IMR-90 (cell line): Measurements from ENCODE around the gene GPC6. TPM values are rescaled to one million over a fixed set of nuclear protein-coding genes. Genes with fewer than 3 reads are reported as not detected.

Source experiments
- ATAC-seq: fragments of 200-7000 bp; cut with Tn5 transposase; 2 replicates; pipeline ENCODE4 v1.9.1; 2020; ENCODE audit warnings: low read depth, mild to moderate bottlenecking, moderate library complexity
- BruUV-seq: library from RNA; stranded (reverse); fragments of 400-500 nt; replicated peaks from 2 replicates; lab custom pipeline; 2021; lab: Mats Ljungman, UMichigan
- CTCF ChIA-PET: fragments of 300-600 bp; formaldehyde crosslinking; extraction: SDS; loops from one replicate; lab custom pipeline; 2021; ENCODE audit warnings: antibody characterized with exemption; lab: Yijun Ruan, JAX
- POLR2A ChIA-PET: fragments of 300-600 bp; sonication (Branson Sonifier 250); formaldehyde crosslinking; loops from one replicate; lab custom pipeline; 2022; ENCODE audit warnings: antibody characterized with exemption; ENCODE audit not compliant: unreplicated experiment; lab: Charles Lee
- DNase-seq: peaks from one replicate; pipeline ENCODE4 v3.0.0; 2013
- H2AFZ ChIP-seq: replicated peaks from 2 replicates; pipeline ENCODE3; 2013; ENCODE audit warnings: low read length, mild to moderate bottlenecking; ENCODE audit not compliant: poor library complexity
- H2AK5ac ChIP-seq: 2 replicates; pipeline ENCODE4 v1.6.1; 2013; ENCODE audit warnings: low read depth, low read length, inconsistent platforms
- H2AK9ac ChIP-seq: replicated peaks from 2 replicates; pipeline ENCODE3; 2013; ENCODE audit warnings: mild to moderate bottlenecking, low read depth, low read length, moderate library complexity; ENCODE audit not compliant: poor library complexity
- H2BK120ac ChIP-seq: 2 replicates; pipeline ENCODE4 v1.6.1; 2013; ENCODE audit warnings: low read depth, low read length, inconsistent platforms
- H2BK15ac ChIP-seq: 3 replicates; pipeline ENCODE4 v1.6.1; 2013; ENCODE audit warnings: low read depth, low read length, inconsistent platforms
- H2BK20ac ChIP-seq: 2 replicates; pipeline ENCODE4 v1.6.1; 2013; ENCODE audit warnings: low read depth, mild to moderate bottlenecking, inconsistent platforms, low read length, moderate library complexity
- H2BK5ac ChIP-seq: 2 replicates; pipeline ENCODE4 v1.6.1; 2013; ENCODE audit warnings: mild to moderate bottlenecking, low read depth, low read length, inconsistent platforms; ENCODE audit not compliant: poor library complexity, severe bottlenecking
- H3K14ac ChIP-seq: replicated peaks from 2 replicates; pipeline ENCODE4 v1.6.1; 2013; ENCODE audit warnings: low read depth, low read length, inconsistent platforms
- H3K18ac ChIP-seq: 2 replicates; pipeline ENCODE4 v1.6.1; 2013; ENCODE audit warnings: low read depth, low read length, control low read depth
- H3K23ac ChIP-seq: 2 replicates; pipeline ENCODE4 v1.6.1; 2013; ENCODE audit warnings: low read depth, low read length, inconsistent platforms
- H3K27ac ChIP-seq: 2 replicates; pipeline ENCODE4 v1.5.1; 2013; ENCODE audit warnings: mild to moderate bottlenecking, control low read depth, low read length; ENCODE audit not compliant: insufficient read depth
- H3K27me3 ChIP-seq: 2 replicates; pipeline ENCODE4 v1.6.1; 2013; ENCODE audit warnings: low read length; ENCODE audit not compliant: control insufficient read depth, insufficient read depth
- H3K36me3 ChIP-seq: 2 replicates; pipeline ENCODE4 v1.6.1; 2013; ENCODE audit warnings: low read length, mixed read lengths; ENCODE audit not compliant: control insufficient read depth, insufficient read depth
- H3K4ac ChIP-seq: 2 replicates; pipeline ENCODE4 v1.6.1; 2013; ENCODE audit warnings: low read depth, low read length, inconsistent platforms
- H3K4me1 ChIP-seq: 2 replicates; pipeline ENCODE4 v1.6.1; 2013; ENCODE audit warnings: low read length, mixed read lengths; ENCODE audit not compliant: control insufficient read depth, insufficient read depth
- H3K4me2 ChIP-seq: 2 replicates; pipeline ENCODE4 v1.6.1; 2013; ENCODE audit warnings: low read depth, mild to moderate bottlenecking, control low read depth, low read length, moderate library complexity
- H3K4me3 ChIP-seq: 2 replicates; pipeline ENCODE4 v1.5.1; 2013; ENCODE audit warnings: low read depth, mild to moderate bottlenecking, control low read depth, low read length, moderate library complexity; ENCODE audit not compliant: insufficient read depth
- H3K56ac ChIP-seq: 2 replicates; pipeline ENCODE4 v1.6.1; 2013; ENCODE audit warnings: low read length, inconsistent platforms; ENCODE audit not compliant: insufficient read depth; ENCODE audit errors: extremely low read depth
- H3K79me1 ChIP-seq, 2 experiments: 2 replicates each; pipeline ENCODE4 v1.6.1; 2013; ENCODE audit warnings: low read length in 2 of 2, inconsistent platforms in 1 of 2, low read depth in 1 of 2
- H3K9ac ChIP-seq: 2 replicates; pipeline ENCODE4 v1.6.1; 2013; ENCODE audit warnings: low read depth, low read length, control low read depth
- H3K9me1 ChIP-seq: 2 replicates; pipeline ENCODE4 v1.6.1; 2013; ENCODE audit warnings: low read length, inconsistent platforms; ENCODE audit not compliant: insufficient read depth
- H3K9me3 ChIP-seq: 2 replicates; pipeline ENCODE4 v1.6.1; 2013; ENCODE audit warnings: low read length; ENCODE audit not compliant: control insufficient read depth, insufficient read depth
- H4K20me1 ChIP-seq: 2 replicates; pipeline ENCODE4 v1.6.1; 2013; ENCODE audit warnings: low read length, inconsistent platforms; ENCODE audit not compliant: insufficient read depth
- H4K5ac ChIP-seq: 2 replicates; pipeline ENCODE4 v1.6.1; 2013; ENCODE audit warnings: mild to moderate bottlenecking, low read depth, low read length, control low read depth
- H4K8ac ChIP-seq, 2 experiments: 2 replicates each; pipeline ENCODE4 v1.6.1; 2013; ENCODE audit warnings: low read depth in 2 of 2, low read length in 2 of 2, control low read depth in 1 of 2, inconsistent platforms in 1 of 2
- H4K91ac ChIP-seq: 2 replicates; pipeline ENCODE4 v1.6.1; 2013; ENCODE audit warnings: low read depth, low read length, inconsistent platforms; ENCODE audit not compliant: insufficient read depth
- BHLHE40 ChIP-seq: fragments of 150-350 bp; IDR thresholded peaks from 2 replicates; pipeline ENCODE4 v1.6.1; 2016; ENCODE audit warnings: mild to moderate bottlenecking, low read depth, low read length
- CEBPB ChIP-seq: IDR thresholded peaks from 2 replicates; pipeline ENCODE4 v1.6.1; 2012; ENCODE audit warnings: low read depth, low read length, improper control_type of control experiment
- CHD1 ChIP-seq: IDR thresholded peaks from 2 replicates; pipeline ENCODE4 v1.6.1; 2012; ENCODE audit warnings: low read depth, low read length, improper control_type of control experiment
- CTCF ChIP-seq: conservative IDR thresholded peaks from 2 replicates; pipeline ENCODE4 v1.5.1; 2012; ENCODE audit warnings: mild to moderate bottlenecking, low read depth, low read length, improper control_type of control experiment
- ELK1 ChIP-seq: fragments of 150-350 bp; IDR thresholded peaks from 2 replicates; pipeline ENCODE4 v1.6.1; 2016; ENCODE audit warnings: low read depth, mild to moderate bottlenecking, low read length, moderate library complexity, borderline replicate concordance
- FOS ChIP-seq: fragments of 150-350 bp; IDR thresholded peaks from 2 replicates; pipeline ENCODE4 v1.6.1; 2016; ENCODE audit warnings: low read depth, low read length
- MAFK ChIP-seq: IDR thresholded peaks from 2 replicates; pipeline ENCODE4 v1.6.1; 2012; ENCODE audit warnings: low read depth, low read length, improper control_type of control experiment
- MAZ ChIP-seq: IDR thresholded peaks from 2 replicates; pipeline ENCODE4 v1.6.1; 2012; ENCODE audit warnings: low read depth, mild to moderate bottlenecking, low read length, improper control_type of control experiment, moderate library complexity, borderline replicate concordance
- MXI1 ChIP-seq: IDR thresholded peaks from 2 replicates; pipeline ENCODE4 v1.6.1; 2012; ENCODE audit warnings: low read depth, mild to moderate bottlenecking, low read length, moderate library complexity, borderline replicate concordance
- NFE2L2 ChIP-seq: fragments of 150-350 bp; IDR thresholded peaks from 2 replicates; pipeline ENCODE4 v1.6.1; 2016; ENCODE audit warnings: low read depth, mild to moderate bottlenecking, low read length
- POLR2A ChIP-seq: IDR thresholded peaks from 2 replicates; pipeline ENCODE4 v1.6.1; 2012; ENCODE audit warnings: mild to moderate bottlenecking, low read depth, low read length
- RAD21 ChIP-seq: IDR thresholded peaks from 2 replicates; pipeline ENCODE4 v1.6.1; 2012; ENCODE audit warnings: low read length, improper control_type of control experiment
- RCOR1 ChIP-seq: IDR thresholded peaks from 2 replicates; pipeline ENCODE4 v1.6.1; 2012; ENCODE audit warnings: mild to moderate bottlenecking, low read length, improper control_type of control experiment; ENCODE audit not compliant: insufficient replicate concordance
- RFX5 ChIP-seq: IDR thresholded peaks from 2 replicates; pipeline ENCODE4 v1.8.0; 2012; ENCODE audit warnings: low read depth, mild to moderate bottlenecking, low read length, moderate library complexity
- SMC3 ChIP-seq: fragments of 150-350 bp; IDR thresholded peaks from 2 replicates; pipeline ENCODE4 v1.6.1; 2016; ENCODE audit warnings: low read depth, mild to moderate bottlenecking, antibody characterized with exemption, low read length, moderate library complexity
- USF2 ChIP-seq: fragments of 150-350 bp; IDR thresholded peaks from 2 replicates; pipeline ENCODE4 v1.6.1; 2017; ENCODE audit warnings: mild to moderate bottlenecking, antibody characterized with exemption, low read length, low read depth
- dilution Hi-C: fragments of 300-500 bp; cut with HindIII; formaldehyde crosslinking; loops from one replicate; pipeline ENCODE4 v1.14.3; 2018; ENCODE audit warnings: low sequenced_read_pairs; ENCODE audit not compliant: unreplicated experiment
- in situ Hi-C: fragments of 300-500 bp; cut with MboI; formaldehyde crosslinking; loops from 3 replicates; pipeline ENCODE4 v1.14.3; 2019; ENCODE audit warnings: low sequenced_read_pairs, inconsistent platforms, mixed read lengths
- intact Hi-C: fragments of 100-400 bp; cut with micrococcal nuclease; formaldehyde crosslinking; loops from 2 replicates; pipeline ENCODE4 v1.10.0; 2022
- polyA plus RNA-seq, 3 experiments: library from polyadenylated mRNA; depleted of rRNA; stranded (reverse); fragments of >200 nt; gene quantifications; 2 replicates each; pipeline ENCODE4 v1.2.3, GENCODE V29; 2012; ENCODE audit warnings: low replicate concordance in 1 of 3
- total RNA-seq: library from RNA; depleted of rRNA; stranded (reverse); fragments of >200 nt; gene quantifications from 2 replicates; pipeline ENCODE4 v1.2.3, GENCODE V29; 2012

Gene GPC6
- total and polyA plus RNA-seq, 2 of the 4 experiments (the other 2 are of a cell fraction): 14.9 to 39.4 TPM

- no TSS peak for BruUV-seq
- intact Hi-C loops (no loop called here), in situ Hi-C loops (no loop called here), dilution Hi-C loops (no loop called here)
- H3K23ac ChIP-seq: no peak overlapping the region
- no peak overlapping the region for H3K14ac ChIP-seq
- no peak overlapping the region for H3K4ac ChIP-seq
- no peaks in the 10 kb centered on the region for H3K9me1 ChIP-seq
- no peak overlapping the region for H4K5ac ChIP-seq
- H2BK5ac ChIP-seq: no peak overlapping the region
- H3K9ac ChIP-seq: no peak overlapping the region
- ATAC-seq: no peak
- no peaks in the 10 kb centered on the region for H3K36me3 ChIP-seq
- peaks cover 0 to 2% of the 10 kb centered on the region in 2 experiments; a peak in 1 of 4 replicates for H3K79me1 ChIP-seq
- H2BK120ac ChIP-seq: no peak overlapping the region
- H2BK15ac ChIP-seq: no peak overlapping the region
- H3K27me3 ChIP-seq: no peaks in the 10 kb centered on the region
- H4K20me1 ChIP-seq: no peaks in the 10 kb centered on the region
- H3K27ac ChIP-seq: no peak overlapping the region
- H3K9me3 ChIP-seq: peaks cover 5% of the 10 kb centered on the region
- H2BK20ac ChIP-seq: no peak overlapping the region
- no peak overlapping the region for H3K18ac ChIP-seq
- ChIA-PET CTCF (no interaction called here), POLR2A (no interaction called here)
- no peak overlapping the region for H3K56ac ChIP-seq
- no peak overlapping the region for H2AFZ ChIP-seq
- no peak for TF ChIP-seq NFE2L2
- TF ChIP-seq CHD1: no peak
- TF ChIP-seq USF2: no peak
- no peak for TF ChIP-seq RAD21
- TF ChIP-seq SMC3: no peak
- no peak for TF ChIP-seq RCOR1
- TF ChIP-seq MAFK: no peak
- no peak for TF ChIP-seq ELK1
- no peak for TF ChIP-seq CEBPB
- no peak for TF ChIP-seq CTCF
- TF ChIP-seq RFX5: no peak
- no peak for TF ChIP-seq FOS
- TF ChIP-seq MXI1: no peak
- no peak for TF ChIP-seq MAZ
- TF ChIP-seq POLR2A: no peak
- no peak for TF ChIP-seq BHLHE40
- H3K4me3 ChIP-seq: no peak overlapping the region
- H2AK9ac ChIP-seq: no peak overlapping the region
- no peaks in the 10 kb centered on the region for H3K4me1 ChIP-seq
- H4K91ac ChIP-seq: no peak overlapping the region
- H3K4me2 ChIP-seq: no peak overlapping the region
- DNase-seq: no peak
- no peak overlapping the region for H4K8ac ChIP-seq
- H2AK5ac ChIP-seq: no peak overlapping the region
Measured at GRCh38 chr13:93345024-93345423, 118.4 kb downstream of the GPC6 start.
